Ovary (tissue), 9 donors: Measurements from ENCODE around the gene AUTS2. TPM values are rescaled to one million over a fixed set of nuclear protein-coding genes. Genes with fewer than 3 reads are reported as not detected.
"Not testable (repeated sequence)": the region's sequence is repeated elsewhere in the genome, so short reads cannot be mapped to it uniquely, and the experiment has no call there.

ENCODE experiments used
- DNase-seq, 5 donors: peaks; one replicate each; pipeline ENCODE4 v3.0.0-alpha.2; 2019 to 2020
- H3K27ac ChIP-seq, 2 donors: fragments of 200-600 bp; one replicate each; pipeline versions ENCODE4 v1.5.1 to v1.8.0; 2019 to 2022
- H3K27me3 ChIP-seq: fragments of 200-600 bp; one replicate; pipeline ENCODE4 v1.8.0; 2022
- H3K36me3 ChIP-seq: fragments of 200-600 bp; sonication (generic); one replicate; pipeline ENCODE4 v1.5.1; 2019
- H3K4me1 ChIP-seq: one replicate; pipeline ENCODE4 v1.8.1; 2013; ENCODE audit warnings: mild to moderate bottlenecking, moderate library complexity; ENCODE audit not compliant: insufficient read depth
- H3K4me3 ChIP-seq: fragments of 200-600 bp; sonication (generic); one replicate; pipeline ENCODE4 v1.5.1; 2017
- H3K9me3 ChIP-seq, 2 donors: fragments of 200-600 bp in 1 of 2; sonication (generic) in 1 of 2; one replicate each; pipeline versions ENCODE4 v1.5.1 to v1.8.1; 2013 to 2019; ENCODE audit warnings: mild to moderate bottlenecking in 1 of 2, moderate library complexity in 1 of 2
- CTCF ChIP-seq, 3 donors: fragments of 450-650 bp in 2 of 3; fragments of 200-600 bp in 1 of 3; IDR thresholded peaks; one replicate each; pipeline versions ENCODE4 v1.5.1 to v1.8.0; 2016 to 2022; ENCODE audit warnings: antibody characterized with exemption in 3 of 3, mild to moderate bottlenecking in 1 of 3
- EP300 ChIP-seq: sonication (generic); formaldehyde crosslinking; IDR thresholded peaks from one replicate; pipeline ENCODE4 v1.6.1; 2017; ENCODE audit warnings: antibody characterized with exemption
- POLR2A ChIP-seq: fragments of 450-650 bp; IDR thresholded peaks from one replicate; pipeline ENCODE4 v1.6.1; 2017; ENCODE audit warnings: antibody characterized with exemption, mild to moderate bottlenecking, moderate library complexity
- whole genome bisulfite sequencing, 3 donors: extraction: QIAGEN DNeasy Blood & Tissue Kit in 1 of 3; methylation state at CpG; one replicate each; pipeline versions ENCODE4 v1.1.5 to v1.1.7; 2013 to 2017; 5-methylcytosine and 5-hydroxymethylcytosine counted together
- intact Hi-C, 4 donors: fragments of 100-400 bp; cut with DNase I; formaldehyde crosslinking; loops; one replicate each; pipeline versions ENCODE4 v1.11.0 to v1.15.1; 2022 to 2023
- polyA plus RNA-seq, 2 donors: library from polyadenylated mRNA; stranded (reverse); fragments of 200-250 nt in 1 of 2; fragments of 350-450 nt in 1 of 2; fragmentation: Illumina TruSeq in 1 of 2; extraction: RNeasy Lipid Tissue Mini Kit (QIAGEN cat#74804) in 1 of 2; gene quantifications; one replicate each; pipeline ENCODE4 v1.2.3, GENCODE V29; 2013 to 2014
- total RNA-seq, 7 donors: library from RNA; depleted of rRNA in 2 of 7; stranded (reverse); fragments of >200 nt in 2 of 7; fragmentation: NEBNext Ultra II Directional in 3 of 7; extraction: Animal tissue kit (Norgen Biotek cat#: 25700) in 3 of 7; gene quantifications; one replicate each; pipeline versions ENCODE4 v1.1.0 to v1.2.4, GENCODE V29; 2016 to 2023
- donor health status: DM: no; HTN: no; CAD: no; lungs with moderate emphysema.
- donor health status: DM: no; HTN: no; CAD: no.
- donor health status: Bipolar disorder and iron deficiency.
- donor health status: DM: yes; HTN: yes; CAD: no.
- donor health status: DM: no; HTN: no; CAD: no.
- donor health status: DM: yes; HTN: yes; CAD: no.

The AUTS2 gene
- total and polyA plus RNA-seq, 9 donors, result 18.3 to 60.9 (median 44.9) TPM

- no peak overlapping the region for H3K27ac ChIP-seq
- H3K4me3 ChIP-seq, result no peak overlapping the region
- WGBS, 3 donors, result 96 to 100% (median 96%) methylated on average over 1 of the region's 1 CpG
- H3K4me1 ChIP-seq, result peaks cover 2% of the 10 kb centered on the region
- no peaks in the 10 kb centered on the region for H3K36me3 ChIP-seq
- DNase-seq, result no peak
- intact Hi-C loops, result no loop called here
- no peaks in the 10 kb centered on the region for H3K27me3 ChIP-seq
- H3K9me3 ChIP-seq, result no peaks in the 10 kb centered on the region
- no peak for TF ChIP-seq CTCF (IDR thresholded peaks at IDR 0.05)
- no peak for TF ChIP-seq EP300
- no peak for TF ChIP-seq POLR2A
Observed at GRCh38 chr7:70356085-70356786, 758.0 kb downstream of the AUTS2 start.

- WGBS, 3 donors, result 71 to 72% (median 71%) methylated on average over 5 of the region's 5 CpGs
- no peak for DNase-seq
- Histone ChIP-seq H3K4me3 (no peak overlapping the region), H3K36me3 (no peaks in the 10 kb centered on the region), H3K27me3 (no peaks in the 10 kb centered on the region), H3K27ac (no peak overlapping the region), H3K9me3 (no peaks in the 10 kb centered on the region), H3K4me1 (peaks cover 2% of the 10 kb centered on the region)
- TF ChIP-seq CTCF (IDR thresholded peaks at IDR 0.05) (no peak), POLR2A (no peak), EP300 (no peak)
- intact Hi-C loops, result no loop called here
Observed at GRCh38 chr7:70356787-70357328, 758.6 kb downstream of the AUTS2 start.

- H3K4me1 ChIP-seq, result peaks cover 2% of the 10 kb centered on the region
- no peak overlapping the region for H3K4me3 ChIP-seq
- TF ChIP-seq POLR2A, result no peak
- TF ChIP-seq EP300, result no peak
- TF ChIP-seq CTCF (IDR thresholded peaks at IDR 0.05), result no peak
- no peaks in the 10 kb centered on the region for H3K9me3 ChIP-seq
- 92 to 98% (median 96%) methylated on average over 4 of the region's 4 CpGs for WGBS, 3 donors
- no peak overlapping the region for H3K27ac ChIP-seq
- H3K36me3 ChIP-seq, result no peaks in the 10 kb centered on the region
- no peak for DNase-seq
- H3K27me3 ChIP-seq, result no peaks in the 10 kb centered on the region
- intact Hi-C loops, result no loop called here
Observed at GRCh38 chr7:70360557-70360956, 762.3 kb downstream of the AUTS2 start.

GRCh38 chr7:70361821-70362220, 763.5 kb downstream of the AUTS2 start:
- H3K36me3 ChIP-seq, result no peaks in the 10 kb centered on the region
- H3K4me1 ChIP-seq, result no peaks in the 10 kb centered on the region
- 64 to 89% (median 77%) methylated on average over 1 of the region's 1 CpG for WGBS, 3 donors
- no peaks in the 10 kb centered on the region for H3K27me3 ChIP-seq
- DNase-seq, result no peak
- intact Hi-C loops, result no loop called here
- no peaks in the 10 kb centered on the region for H3K9me3 ChIP-seq
- no peak overlapping the region for H3K27ac ChIP-seq
- H3K4me3 ChIP-seq, result no peak overlapping the region
- TF ChIP-seq EP300 (no peak), CTCF (IDR thresholded peaks at IDR 0.05) (no peak)

GRCh38 chr7:70364393-70364792, 766.1 kb downstream of the AUTS2 start:
- intact Hi-C loops, result not testable (repeated sequence)

More at GRCh38 chr7:70364393-70364792, 766.1 kb downstream of the AUTS2 start:
- not testable (repeated sequence) for DNase-seq, H3K27me3 ChIP-seq, H3K9me3 ChIP-seq, H3K4me1 ChIP-seq, H3K27ac ChIP-seq, H3K4me3 ChIP-seq, H3K36me3 ChIP-seq
- WGBS, 3 donors, result 96 to 98% (median 97%) methylated on average over 3 of the region's 3 CpGs
